Measurements from ENCODE around the gene EIF4A2. TPM values are rescaled to one million over a fixed set of nuclear protein-coding genes. Genes with fewer than 3 reads are reported as not detected.

Gene EIF4A2
- total RNA-seq, 1 experiment from 2014 or later, result 398 TPM

DNA sequence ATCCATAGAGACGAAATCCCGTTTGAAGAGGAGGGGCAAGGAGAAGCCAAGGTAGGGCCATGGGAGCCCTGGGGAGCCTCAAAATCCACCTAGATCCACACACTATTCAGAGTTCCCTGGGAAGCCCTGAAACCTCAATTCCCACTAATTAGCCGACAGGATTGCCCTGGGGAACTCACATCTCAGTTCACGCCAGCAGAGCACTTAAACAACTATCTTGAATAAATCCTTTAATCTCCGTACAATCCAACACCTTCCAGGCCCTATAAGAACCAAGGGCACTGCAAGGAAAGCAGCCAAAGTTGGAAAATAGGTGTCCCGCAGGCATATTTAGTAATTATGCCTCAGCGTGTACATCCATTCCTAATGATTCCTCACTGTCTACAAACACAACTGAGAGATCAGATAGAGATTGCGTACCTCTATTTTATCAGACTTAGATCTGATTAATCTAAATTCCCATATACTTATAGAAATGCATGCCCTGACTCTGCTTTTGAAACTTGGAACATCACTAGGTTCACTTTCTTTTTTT, 25.6 kb upstream of the EIF4A2 start:
- H3K9me3 ChIP-seq (ENCODE audit: control insufficient read depth in 1 of 2, insufficient read depth in 1 of 2, low read depth in 1 of 2, low read length in 2 of 2), result no peaks in the 10 kb centered on the region
- H3K4me2 ChIP-seq (ENCODE audit: low read length), result no peak overlapping the region
- intact Hi-C loops (cut with micrococcal nuclease), result no loop called here
- no peak overlapping the region for H3K4me3 ChIP-seq (replicated peaks in 1 of 2; ENCODE audit: low read depth in 1 of 2, low read length in 2 of 2)
- H3K36me3 ChIP-seq (ENCODE audit: control insufficient read depth in 1 of 2, insufficient read depth in 2 of 2, low read length in 2 of 2), result no peaks in the 10 kb centered on the region
- H4K20me1 ChIP-seq (ENCODE audit: insufficient read depth), result no peaks in the 10 kb centered on the region
- no peak for TF ChIP-seq POLR2A (IDR thresholded peaks at IDR 0.05; ENCODE audit: borderline replicate concordance, extremely low read depth, insufficient read depth, insufficient read length)
- no peak for TF ChIP-seq EZH2 (IDR thresholded peaks at IDR 0.05)
- TF ChIP-seq CBX3 (IDR thresholded peaks at IDR 0.05; ENCODE audit: low read depth), result no peak
- TF ChIP-seq FOSL1 (IDR thresholded peaks at IDR 0.05; ENCODE audit: low read depth), result no peak
- ChIA-PET CTCF (no interaction called here), POLR2A (no interaction called here), RAD21 (ENCODE audit: low non-redundant PET in 1 of 2, low total read pairs in 2 of 2, uncharacterized antibody in 2 of 2, unreplicated experiment in 2 of 2) (no interaction called here)
- no peaks in the 10 kb centered on the region for H3K9me2 ChIP-seq (ENCODE audit: insufficient read depth)
- no peak for DNase-seq (ENCODE audit: low read depth, low spot score)
- BruUV-seq (replicated peaks), result no TSS peak
- no peak overlapping the region for H3K9ac ChIP-seq (ENCODE audit: low read length)
- ATAC-seq, result no peak
- H3K27me3 ChIP-seq (ENCODE audit: insufficient read depth, low read length), result no peaks in the 10 kb centered on the region
- no peaks in the 10 kb centered on the region for H3K79me2 ChIP-seq (ENCODE audit: insufficient read depth, low read length)
- H3K4me1 ChIP-seq (ENCODE audit: control insufficient read depth in 1 of 2, insufficient read depth in 2 of 2, low read length in 2 of 2), result peaks cover 0 to 38% of the 10 kb centered on the region in 2 experiments; a peak in 2 of 4 replicates
- H3K27ac ChIP-seq (ENCODE audit: low read depth, low read length), result no peak overlapping the region
- no peak overlapping the region for H2AFZ ChIP-seq (ENCODE audit: low read depth, low read length, poor library complexity, severe bottlenecking)

DNA sequence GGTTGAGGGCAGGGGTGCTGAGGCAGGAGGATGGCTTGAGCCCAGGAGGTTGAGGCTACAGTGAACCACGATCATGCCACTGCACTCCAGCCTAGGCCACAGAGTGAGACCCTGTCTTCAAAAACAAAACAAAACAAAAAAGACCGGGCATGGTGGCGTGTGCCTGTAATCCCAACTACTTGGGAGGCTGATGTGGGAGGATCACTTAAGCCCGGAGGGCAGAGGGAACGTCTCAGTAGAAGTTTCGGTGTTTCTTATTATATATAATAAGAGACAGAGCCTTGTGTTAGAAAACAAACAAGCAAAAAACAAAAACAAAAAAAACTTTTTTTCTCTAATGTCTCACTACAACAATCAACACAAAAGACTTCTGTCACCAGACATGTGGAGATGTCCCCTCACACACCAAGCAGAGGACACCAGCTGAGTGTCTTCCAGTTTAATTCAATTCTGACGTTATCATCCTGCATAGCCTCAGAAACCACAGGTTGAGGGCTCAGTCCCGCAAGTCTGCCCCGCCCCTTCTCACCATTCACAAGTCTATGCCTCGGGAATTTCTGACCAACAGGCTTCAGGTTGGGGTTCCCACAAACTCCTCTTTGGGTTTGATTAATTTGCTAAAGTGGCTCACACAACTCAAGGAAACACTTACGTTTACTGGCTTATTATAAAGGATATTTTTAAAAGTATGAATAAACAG, 24.0 kb upstream of the EIF4A2 start:
- intact Hi-C loops (cut with micrococcal nuclease), result no loop called here
- Histone ChIP-seq H3K9me2 (ENCODE audit: insufficient read depth) (no peaks in the 10 kb centered on the region), H3K9ac (ENCODE audit: low read length) (no peak overlapping the region), H3K27ac (ENCODE audit: low read depth, low read length) (no peak overlapping the region), H2AFZ (ENCODE audit: low read depth, low read length, poor library complexity, severe bottlenecking) (no peak overlapping the region), H3K27me3 (ENCODE audit: insufficient read depth, low read length) (no peaks in the 10 kb centered on the region), H3K4me3 (replicated peaks in 1 of 2; ENCODE audit: low read depth in 1 of 2, low read length in 2 of 2) (no peak overlapping the region), H3K79me2 (ENCODE audit: insufficient read depth, low read length) (no peaks in the 10 kb centered on the region), H3K9me3 (ENCODE audit: control insufficient read depth in 1 of 2, insufficient read depth in 1 of 2, low read depth in 1 of 2, low read length in 2 of 2) (no peaks in the 10 kb centered on the region), H3K36me3 (ENCODE audit: control insufficient read depth in 1 of 2, insufficient read depth in 2 of 2, low read length in 2 of 2) (no peaks in the 10 kb centered on the region), H4K20me1 (ENCODE audit: insufficient read depth) (no peaks in the 10 kb centered on the region), H3K4me1 (ENCODE audit: control insufficient read depth in 1 of 2, insufficient read depth in 2 of 2, low read length in 2 of 2) (peaks cover 0 to 22% of the 10 kb centered on the region in 2 experiments; a peak in 2 of 4 replicates), H3K4me2 (ENCODE audit: low read length) (no peak overlapping the region)
- ChIA-PET POLR2A (no interaction called here), CTCF (no interaction called here), RAD21 (ENCODE audit: low non-redundant PET in 1 of 2, low total read pairs in 2 of 2, uncharacterized antibody in 2 of 2, unreplicated experiment in 2 of 2) (no interaction called here)
- no TSS peak for BruUV-seq (replicated peaks)
- DNase-seq (ENCODE audit: low read depth, low spot score), result no peak
- TF ChIP-seq ZFX (IDR thresholded peaks at IDR 0.05) (no peak), JUND (IDR thresholded peaks at IDR 0.05) (no peak), RAD21 (IDR thresholded peaks at IDR 0.05; ENCODE audit: low read depth) (no peak), POLR2AphosphoS5 (IDR thresholded peaks at IDR 0.05; ENCODE audit: low read depth, low read length) (no peak), SIN3A (IDR thresholded peaks at IDR 0.05; ENCODE audit: low read depth) (no peak)
- TF ChIP-seq, protein P1, sequence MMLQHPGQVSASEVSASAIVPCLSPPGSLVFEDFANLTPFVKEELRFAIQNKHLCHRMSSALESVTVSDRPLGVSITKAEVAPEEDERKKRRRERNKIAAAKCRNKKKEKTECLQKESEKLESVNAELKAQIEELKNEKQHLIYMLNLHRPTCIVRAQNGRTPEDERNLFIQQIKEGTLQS (IDR thresholded peaks at IDR 0.05), result no peak
- TF ChIP-seq, protein P2, sequence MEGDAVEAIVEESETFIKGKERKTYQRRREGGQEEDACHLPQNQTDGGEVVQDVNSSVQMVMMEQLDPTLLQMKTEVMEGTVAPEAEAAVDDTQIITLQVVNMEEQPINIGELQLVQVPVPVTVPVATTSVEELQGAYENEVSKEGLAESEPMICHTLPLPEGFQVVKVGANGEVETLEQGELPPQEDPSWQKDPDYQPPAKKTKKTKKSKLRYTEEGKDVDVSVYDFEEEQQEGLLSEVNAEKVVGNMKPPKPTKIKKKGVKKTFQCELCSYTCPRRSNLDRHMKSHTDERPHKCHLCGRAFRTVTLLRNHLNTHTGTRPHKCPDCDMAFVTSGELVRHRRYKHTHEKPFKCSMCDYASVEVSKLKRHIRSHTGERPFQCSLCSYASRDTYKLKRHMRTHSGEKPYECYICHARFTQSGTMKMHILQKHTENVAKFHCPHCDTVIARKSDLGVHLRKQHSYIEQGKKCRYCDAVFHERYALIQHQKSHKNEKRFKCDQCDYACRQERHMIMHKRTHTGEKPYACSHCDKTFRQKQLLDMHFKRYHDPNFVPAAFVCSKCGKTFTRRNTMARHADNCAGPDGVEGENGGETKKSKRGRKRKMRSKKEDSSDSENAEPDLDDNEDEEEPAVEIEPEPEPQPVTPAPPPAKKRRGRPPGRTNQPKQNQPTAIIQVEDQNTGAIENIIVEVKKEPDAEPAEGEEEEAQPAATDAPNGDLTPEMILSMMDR (IDR thresholded peaks at IDR 0.05 in 2 of 3, conservative IDR thresholded peaks at IDR 0.05 in 1 of 3; ENCODE audit: borderline replicate concordance in 1 of 3, insufficient read depth in 1 of 3, low read depth in 2 of 3, low read length in 2 of 3), result no peak
- ATAC-seq, result 0 out of 2 replicates have a peak, but pooled peaks have one; percentile 38
